PC-3 (cell line): ENCODE measurements around the gene MKX. TPM values are rescaled to one million over a fixed set of nuclear protein-coding genes. Genes with fewer than 3 reads are reported as not detected.

Experiments
- ATAC-seq: fragments of 200-7000 bp; cut with Tn5 transposase; 2 replicates; pipeline ENCODE4 v1.9.1; 2020; ENCODE audit warnings: mild to moderate bottlenecking, moderate library complexity
- BruUV-seq: library from RNA; stranded (reverse); fragments of 400-500 nt; replicated peaks from 2 replicates; lab custom pipeline; 2021; lab: Mats Ljungman, UMichigan
- CTCF ChIA-PET: fragments of 300-600 bp; sonication (Branson Sonifier 250); formaldehyde crosslinking; loops from one replicate; lab custom pipeline; 2022; ENCODE audit warnings: antibody characterized with exemption; lab: Charles Lee
- POLR2A ChIA-PET: fragments of 300-600 bp; sonication (Branson Sonifier 250); formaldehyde crosslinking; loops from one replicate; lab custom pipeline; 2022; ENCODE audit warnings: antibody characterized with exemption; ENCODE audit not compliant: unreplicated experiment; lab: Charles Lee
- DNase-seq: peaks from one replicate; pipeline ENCODE4 v3.0.0-alpha.2; 2015
- H2AFZ ChIP-seq: fragments of 300-600 bp; sonication (generic); 2 replicates; pipeline ENCODE4 v1.6.0; 2016; ENCODE audit warnings: antibody characterized with exemption, low read length
- H3F3A ChIP-seq: fragments of 300-600 bp; sonication (generic); one replicate; pipeline ENCODE4 v1.6.0; 2017; ENCODE audit warnings: antibody characterized with exemption, low read length, control low read depth, mild to moderate bottlenecking; ENCODE audit not compliant: unreplicated experiment
- H3K27ac ChIP-seq: fragments of 300-600 bp; sonication (generic); 2 replicates; pipeline ENCODE4 v1.5.1; 2016; ENCODE audit warnings: mild to moderate bottlenecking, low read length
- H3K27me3 ChIP-seq: fragments of 300-600 bp; sonication (generic); 2 replicates; pipeline ENCODE4 v1.6.1; 2016; ENCODE audit warnings: low read length, mixed read lengths
- H3K36me3 ChIP-seq: fragments of 300-600 bp; sonication (generic); 2 replicates; pipeline ENCODE4 v1.6.1; 2016; ENCODE audit warnings: low read depth, mixed run types, low read length, mixed read lengths
- H3K4me1 ChIP-seq: fragments of 300-600 bp; sonication (generic); 2 replicates; pipeline ENCODE4 v1.5.1; 2016; ENCODE audit warnings: low read length; ENCODE audit not compliant: insufficient read depth
- H3K4me2 ChIP-seq: fragments of 300-600 bp; sonication (generic); 2 replicates; pipeline ENCODE4 v1.6.0; 2016; ENCODE audit warnings: low read length
- H3K4me3 ChIP-seq: fragments of 300-600 bp; sonication (generic); 2 replicates; pipeline ENCODE4 v1.5.1; 2016; ENCODE audit warnings: mild to moderate bottlenecking, low read length, mixed read lengths
- H3K79me2 ChIP-seq: fragments of 300-600 bp; sonication (generic); 2 replicates; pipeline ENCODE4 v1.6.1; 2017; ENCODE audit warnings: low read length, mixed read lengths
- H3K9ac ChIP-seq: fragments of 300-600 bp; sonication (generic); 2 replicates; pipeline ENCODE4 v1.6.0; 2016; ENCODE audit warnings: mild to moderate bottlenecking, low read length
- H3K9me2 ChIP-seq: fragments of 300-600 bp; sonication (generic); replicated peaks from 2 replicates; pipeline ENCODE4 v1.6.1; 2016; ENCODE audit warnings: mixed run types, low read length, mixed read lengths
- H3K9me3 ChIP-seq: fragments of 300-600 bp; sonication (generic); 2 replicates; pipeline ENCODE4 v1.6.1; 2016; ENCODE audit warnings: low read length, mixed read lengths
- H4K20me1 ChIP-seq: fragments of 300-600 bp; sonication (generic); 2 replicates; pipeline ENCODE4 v1.6.1; 2016; ENCODE audit warnings: low read length, mixed read lengths
- CTCF ChIP-seq: fragments of 300-600 bp; sonication (generic); conservative IDR thresholded peaks from 2 replicates; pipeline ENCODE4 v1.5.1; 2017; ENCODE audit warnings: antibody characterized with exemption, low read depth, mild to moderate bottlenecking, low read length
- EZH2 ChIP-seq: fragments of 300-600 bp; sonication (generic); IDR thresholded peaks from one replicate; pipeline ENCODE4 v1.6.1; 2017; ENCODE audit warnings: antibody characterized with exemption, mild to moderate bottlenecking, low read length; ENCODE audit not compliant: unreplicated experiment
- EZH2phosphoT487 ChIP-seq: fragments of 300-600 bp; sonication (generic); IDR thresholded peaks from 2 replicates; pipeline ENCODE4 v1.6.1; 2018; ENCODE audit warnings: mild to moderate bottlenecking, antibody characterized with exemption, low read length, borderline replicate concordance
- intact Hi-C: fragments of 100-400 bp; cut with micrococcal nuclease; formaldehyde crosslinking; loops from 2 replicates; pipeline ENCODE4 v1.9.0; 2023
- total RNA-seq: library from RNA; depleted of rRNA; stranded (reverse); fragments of >200 nt; gene quantifications from 2 replicates; pipeline ENCODE4 v1.2.3, GENCODE V29; 2014

MKX gene
- total RNA-seq, 1 experiment from 2014 or later, result 3.5 TPM

DNA sequence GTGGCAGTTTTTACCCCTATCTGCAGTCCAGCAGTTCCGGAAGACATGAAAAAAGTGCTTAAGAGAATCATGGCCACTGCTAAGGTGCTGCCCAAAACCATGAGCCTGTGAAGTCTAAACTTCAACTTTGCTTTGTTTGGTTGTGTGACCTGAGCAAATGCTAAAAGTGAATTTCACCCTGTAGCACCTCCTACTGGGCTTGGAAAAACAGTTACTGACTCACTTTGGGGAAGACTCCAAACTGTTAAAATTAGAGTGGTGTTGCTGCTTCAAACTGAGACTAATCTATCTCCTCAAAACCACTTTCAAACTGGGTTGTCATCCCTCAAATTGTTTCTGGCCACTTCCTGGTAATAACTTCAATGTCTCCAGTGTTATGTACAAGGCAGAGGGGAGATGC is 21.3 kb downstream of the MKX start:
- Histone ChIP-seq H4K20me1 (no peaks in the 10 kb centered on the region), H3K4me2 (no peak overlapping the region), H3K79me2 (no peaks in the 10 kb centered on the region), H3K9ac (no peak overlapping the region), H3K27ac (no peak overlapping the region), H3K36me3 (no peaks in the 10 kb centered on the region), H3K9me3 (no peaks in the 10 kb centered on the region), H3K4me1 (no peaks in the 10 kb centered on the region), H3K27me3 (no peaks in the 10 kb centered on the region), H3K9me2 (no peaks in the 10 kb centered on the region), H3F3A (no peaks in the 10 kb centered on the region), H3K4me3 (no peak overlapping the region), H2AFZ (no peak overlapping the region)
- TF ChIP-seq EZH2 (no peak), CTCF (peak; percentile 62; the same call in 1 of the 2 replicates)
- peak; percentile 17 for DNase-seq
- no peak; the same call in 1 of the 2 replicates for ATAC-seq
- BruUV-seq, result no TSS peak
- ChIA-PET POLR2A (no interaction called here), CTCF (no interaction called here)
- intact Hi-C loops, result loop anchor here (10.0 kb wide), 1 partner anchor 169 kb away; no protein-coding TSS in a partner anchor

- no peak for TF ChIP-seq EZH2phosphoT487
- no peak for TF ChIP-seq EZH2
- TF ChIP-seq CTCF, result no peak
- no peaks in the 10 kb centered on the region for H3K27me3 ChIP-seq
- no peaks in the 10 kb centered on the region for H3K9me2 ChIP-seq
- H3K4me2 ChIP-seq, result no peak overlapping the region
- no peaks in the 10 kb centered on the region for H3K9me3 ChIP-seq
- no peaks in the 10 kb centered on the region for H3F3A ChIP-seq
- POLR2A ChIA-PET, result no interaction called here
- no peaks in the 10 kb centered on the region for H3K36me3 ChIP-seq
- H3K4me3 ChIP-seq, result no peak overlapping the region
- no peaks in the 10 kb centered on the region for H3K4me1 ChIP-seq
- no peaks in the 10 kb centered on the region for H3K79me2 ChIP-seq
- no peak overlapping the region for H3K27ac ChIP-seq
- no peaks in the 10 kb centered on the region for H4K20me1 ChIP-seq
- no peak overlapping the region for H2AFZ ChIP-seq
- CTCF ChIA-PET, result no interaction called here
- no peak overlapping the region for H3K9ac ChIP-seq
- intact Hi-C loops, result loop anchor here (10.0 kb wide), 1 partner anchor 169 kb away; no protein-coding TSS in a partner anchor
- DNase-seq (no peak), ATAC-seq (no peak)
- no TSS peak for BruUV-seq
Measured at GRCh38 chr10:27723436-27723835, 22.2 kb downstream of the MKX start.

DNA sequence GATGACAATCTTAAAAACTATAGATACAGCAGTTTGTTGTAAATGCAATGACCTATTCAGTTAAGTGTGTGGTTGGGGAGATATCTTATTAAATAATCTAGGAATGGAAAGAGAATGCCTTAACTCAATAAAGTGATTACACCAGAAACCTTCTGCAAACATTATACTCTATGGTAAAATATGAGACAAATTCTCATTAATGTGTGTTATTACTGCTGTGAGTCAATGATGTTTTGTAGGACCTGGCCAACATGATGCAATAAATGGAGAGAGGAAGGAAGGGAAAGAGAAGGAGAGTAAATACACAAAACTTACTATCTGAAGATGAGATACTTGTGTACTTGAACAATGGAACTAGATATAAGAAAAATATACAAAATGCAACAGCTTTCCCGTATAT is 25.1 kb downstream of the MKX start:
- TF ChIP-seq EZH2phosphoT487 (no peak), EZH2 (no peak), CTCF (no peak)
- no peaks in the 10 kb centered on the region for H3K9me2 ChIP-seq
- no peak overlapping the region for H3K9ac ChIP-seq
- no peaks in the 10 kb centered on the region for H3K36me3 ChIP-seq
- H3F3A ChIP-seq, result no peaks in the 10 kb centered on the region
- no peaks in the 10 kb centered on the region for H3K27me3 ChIP-seq
- no peaks in the 10 kb centered on the region for H3K4me1 ChIP-seq
- DNase-seq, result peak; percentile 52
- H3K79me2 ChIP-seq, result no peaks in the 10 kb centered on the region
- no peak overlapping the region for H3K4me3 ChIP-seq
- BruUV-seq, result no TSS peak
- no peaks in the 10 kb centered on the region for H4K20me1 ChIP-seq
- peak overlapping the region; percentile 18; the same call in 1 of the 2 replicates for H3K27ac ChIP-seq
- no peak overlapping the region for H2AFZ ChIP-seq
- ATAC-seq, result peak; percentile 78
- intact Hi-C loops, result loop anchor here (10.0 kb wide), 1 partner anchor 166 kb away; no protein-coding TSS in a partner anchor
- no peaks in the 10 kb centered on the region for H3K9me3 ChIP-seq
- H3K4me2 ChIP-seq, result no peak overlapping the region
- ChIA-PET CTCF (no interaction called here), POLR2A (no interaction called here)
